HG03066 (cell line): ENCODE measurements around the gene CDKN2AIP.
"Not testable (repeated sequence)": the region's sequence is repeated elsewhere in the genome, so short reads cannot be mapped to it uniquely, and the experiment has no call there.

Source experiments
- ATAC-seq: cut with Tn5 transposase; IDR thresholded peaks from one replicate; pipeline ENCODE4 v1.9.1; 2021; ENCODE audit warnings: low read depth; ENCODE audit not compliant: unreplicated experiment

The CDKN2AIP gene

GRCh38 chr4:183412821-183413220, 31.6 kb upstream of the CDKN2AIP start:
- ATAC-seq = no peak

- ATAC-seq = no peak
Measured at GRCh38 chr4:183413234-183414200, 30.9 kb upstream of the CDKN2AIP start.

GRCh38 chr4:183416879-183417755, 27.3 kb upstream of the CDKN2AIP start:
- ATAC-seq = no peak

DNA sequence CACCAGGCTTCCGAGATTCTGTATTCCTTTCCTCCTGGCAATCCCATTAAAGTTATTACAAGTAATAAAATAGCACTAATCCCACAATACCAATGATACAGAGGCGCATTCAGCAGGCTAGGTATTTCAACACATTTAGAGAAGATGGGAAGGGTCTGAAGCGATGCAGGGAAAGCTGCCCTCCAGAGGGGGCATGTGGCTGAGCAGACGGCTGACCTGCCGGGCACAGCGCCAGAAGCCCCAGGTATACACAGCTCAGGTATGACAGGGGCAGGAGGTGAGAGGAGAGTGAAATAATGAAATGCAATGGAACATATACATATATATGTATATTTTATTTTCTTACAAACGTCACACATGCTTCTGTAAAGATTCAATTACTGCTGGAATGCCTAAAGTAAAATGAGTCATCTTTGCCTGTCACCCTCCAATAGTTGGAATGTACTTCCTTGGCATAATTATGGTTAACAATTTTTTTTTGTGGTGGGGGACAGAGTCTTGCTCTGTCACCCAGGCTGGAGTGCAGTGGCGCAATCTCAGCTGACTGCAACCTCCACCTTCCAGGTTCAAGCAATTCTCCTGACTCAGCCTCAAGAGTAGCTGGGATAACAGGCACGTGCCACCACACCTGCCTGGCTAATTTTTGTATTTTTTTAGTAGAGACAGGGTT, 21.3 kb upstream of the CDKN2AIP start:
- ATAC-seq = no peak

DNA sequence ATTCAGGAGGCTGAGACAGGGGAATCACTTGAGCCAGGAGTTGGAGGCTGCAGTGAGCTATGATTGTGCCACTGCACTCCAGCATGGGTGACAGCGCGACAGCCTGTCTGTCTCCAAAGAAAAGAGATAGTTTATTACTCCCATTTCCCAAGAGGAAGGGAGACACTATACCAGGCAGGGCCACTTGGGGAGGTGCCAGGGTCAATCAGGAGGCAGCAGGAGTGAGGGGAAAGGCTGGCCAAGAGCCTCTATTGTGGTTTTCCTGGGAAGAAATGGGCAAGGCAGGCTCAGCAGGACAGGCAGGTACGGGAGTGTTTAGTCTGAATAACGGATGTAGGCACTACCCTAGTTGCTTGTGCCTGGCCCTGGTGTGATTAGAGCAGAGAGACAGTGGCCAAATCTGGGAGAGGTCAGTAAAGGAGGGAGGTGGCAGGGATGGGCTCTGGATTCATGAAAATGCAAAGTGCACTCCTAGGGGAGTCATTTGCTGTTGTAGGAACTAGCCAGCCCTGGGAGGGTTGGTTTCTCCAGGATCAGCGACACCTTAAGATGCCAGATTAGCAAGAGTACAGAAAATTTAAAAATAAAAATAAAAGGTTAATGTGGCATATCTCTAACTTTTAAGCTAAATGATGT, 20.2 kb upstream of the CDKN2AIP start:
- no peak for ATAC-seq

GRCh38 chr4:183426507-183426906, 17.9 kb upstream of the CDKN2AIP start:
- no peak for ATAC-seq

DNA sequence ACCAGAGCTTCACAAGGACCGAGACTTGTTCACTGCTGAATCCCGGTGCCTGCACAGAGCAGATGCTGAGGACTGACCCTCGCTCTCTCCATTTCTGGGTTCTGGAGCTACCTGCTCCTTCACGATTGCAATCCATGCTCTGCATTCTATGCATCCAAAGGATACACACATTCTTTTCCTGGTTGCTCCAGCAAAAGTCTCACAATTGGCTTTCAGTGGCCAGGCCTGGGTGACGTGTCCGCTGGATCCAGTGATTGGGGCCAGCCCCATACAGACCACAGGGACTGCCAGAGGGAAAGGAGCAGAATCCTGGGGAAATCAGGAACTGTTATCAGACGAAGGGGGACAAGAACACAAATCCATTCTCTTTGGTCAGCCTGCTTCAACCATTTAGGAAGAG, 14.9 kb upstream of the CDKN2AIP start:
- ATAC-seq = no peak

DNA sequence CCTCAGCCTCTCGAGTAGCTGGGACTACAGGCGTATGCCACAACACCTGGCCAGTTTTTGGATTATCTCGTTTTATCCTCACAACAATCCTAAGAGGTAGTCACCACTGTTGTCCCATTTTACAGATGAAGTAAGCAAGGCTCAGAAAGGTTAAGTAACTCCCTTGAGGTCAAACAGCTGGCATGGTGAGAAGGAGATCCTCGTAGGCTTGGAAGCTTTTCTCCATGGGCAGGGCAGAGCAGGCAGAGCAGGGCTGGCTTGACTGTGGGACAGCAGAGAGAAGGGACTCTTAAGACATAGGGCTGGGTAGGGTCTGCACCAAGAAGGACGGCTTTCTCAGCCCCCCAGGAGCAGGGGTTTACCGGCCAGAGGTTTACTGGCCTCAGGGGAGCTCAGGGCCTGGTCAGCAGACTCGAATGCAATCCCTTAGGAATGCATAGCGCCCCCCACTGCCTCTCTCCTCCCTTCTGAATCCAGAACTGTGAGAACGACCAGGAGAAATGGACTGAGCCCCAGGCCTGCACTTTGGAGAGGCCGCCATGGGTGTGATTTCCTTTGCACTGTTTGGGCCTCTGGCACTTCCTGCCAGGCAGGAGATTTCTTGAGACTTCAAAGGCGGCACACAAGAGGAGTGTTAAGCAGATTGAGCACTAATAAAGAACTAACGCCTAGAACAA, 14.0 kb upstream of the CDKN2AIP start:
- no peak for ATAC-seq

DNA sequence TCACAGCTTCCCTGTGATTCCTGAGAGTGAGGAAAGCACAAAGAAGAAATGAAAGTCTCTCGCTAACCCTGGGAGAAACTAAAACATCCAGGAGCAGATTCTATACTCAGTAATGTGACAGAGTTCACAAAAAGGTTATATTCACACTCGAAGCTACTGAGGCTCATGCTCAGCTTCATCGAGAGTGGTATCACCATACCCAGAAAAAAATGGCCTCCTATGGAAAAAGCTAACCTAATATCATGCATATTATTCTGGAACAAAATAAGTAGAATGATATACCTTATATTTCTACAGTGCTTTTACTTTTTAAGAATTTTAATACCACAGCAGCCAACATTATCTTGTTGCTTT, 13.5 kb upstream of the CDKN2AIP start:
- ATAC-seq = no peak

GRCh38 chr4:183431614-183432013, 12.8 kb upstream of the CDKN2AIP start:
- ATAC-seq = no peak

DNA sequence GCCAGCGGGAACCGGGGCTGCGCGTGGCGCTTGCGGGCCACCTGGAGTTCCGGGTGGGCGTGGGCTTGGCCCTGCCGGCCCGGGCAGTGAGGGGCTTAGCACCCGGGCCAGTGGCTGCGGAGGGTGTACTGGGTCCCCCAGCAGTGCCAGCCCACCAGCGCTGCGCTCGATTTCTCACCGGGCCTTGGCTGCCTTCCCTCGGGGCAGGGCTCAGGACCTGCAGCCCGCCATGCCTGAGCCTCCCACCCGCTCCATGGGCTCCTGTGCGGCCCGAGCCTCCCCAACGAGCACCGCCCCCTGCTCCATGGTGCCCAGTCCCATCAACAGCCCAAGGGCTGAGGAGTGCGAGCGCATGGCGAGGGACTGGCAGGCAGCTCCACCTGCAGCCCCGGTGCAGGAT, 11.3 kb upstream of the CDKN2AIP start:
- not testable (repeated sequence) for ATAC-seq

DNA sequence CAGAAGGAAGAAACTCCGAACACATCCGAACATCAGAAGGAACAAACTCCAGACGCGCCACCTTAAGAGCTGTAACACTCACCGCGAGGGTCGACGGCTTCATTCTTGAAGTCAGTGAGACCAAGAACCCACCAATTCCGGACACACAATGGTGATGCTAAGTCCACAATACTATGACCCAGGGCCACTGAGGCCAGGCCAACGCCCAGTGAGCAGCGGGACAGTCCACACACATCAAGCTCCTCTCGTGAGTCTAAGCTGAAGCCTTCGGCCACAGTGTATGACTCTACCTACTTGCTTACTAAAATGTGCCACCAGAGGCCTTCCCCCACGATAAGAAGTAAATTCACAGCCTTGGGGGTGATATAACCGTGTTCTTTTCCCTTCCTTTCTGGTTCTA, 10.2 kb upstream of the CDKN2AIP start:
- no peak for ATAC-seq

DNA sequence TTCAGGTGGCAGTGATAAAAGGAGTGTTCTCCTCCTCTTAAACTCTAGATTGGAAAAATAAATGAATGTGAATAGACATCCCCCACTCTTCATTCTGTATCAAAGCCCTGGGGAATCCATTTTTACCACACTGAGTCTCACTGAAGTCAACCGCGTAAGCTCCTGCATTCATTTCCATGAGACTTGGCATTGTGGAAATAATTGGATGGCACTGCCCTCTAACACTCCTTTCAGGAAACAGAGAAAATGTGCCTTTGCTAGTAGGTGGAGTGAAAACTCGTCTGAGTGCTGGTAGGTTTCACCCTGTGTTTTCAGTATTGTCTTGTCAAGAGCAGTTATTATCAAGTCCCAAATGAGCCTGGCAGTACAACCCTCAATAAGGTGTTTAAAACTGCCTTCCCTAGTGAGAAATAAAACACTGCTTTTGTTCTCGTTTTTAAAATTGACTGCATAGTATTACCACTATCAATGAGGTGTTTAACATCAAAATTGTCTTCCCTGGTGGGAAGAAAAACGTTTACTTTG, 9.7 kb upstream of the CDKN2AIP start:
- no peak for ATAC-seq

DNA sequence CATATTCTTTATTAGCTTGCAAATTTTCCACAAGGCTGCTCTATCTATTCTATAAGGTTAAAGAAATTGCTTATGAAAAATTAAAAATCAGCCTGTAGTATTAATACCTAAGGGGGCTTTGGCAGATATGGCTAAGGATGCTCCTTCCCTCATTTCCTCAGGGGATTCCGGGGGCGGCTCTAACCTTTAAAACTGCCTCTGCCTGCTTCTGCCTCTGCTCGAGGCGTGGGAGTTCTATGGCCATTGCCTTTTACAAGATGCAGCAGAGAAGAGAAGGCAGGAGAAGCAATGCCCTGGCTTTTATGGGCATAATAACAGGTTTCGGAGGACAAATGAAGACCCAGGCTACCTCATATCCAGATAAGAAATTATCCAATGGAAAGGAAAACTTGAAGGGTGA, 8.6 kb upstream of the CDKN2AIP start:
- ATAC-seq = no peak

DNA sequence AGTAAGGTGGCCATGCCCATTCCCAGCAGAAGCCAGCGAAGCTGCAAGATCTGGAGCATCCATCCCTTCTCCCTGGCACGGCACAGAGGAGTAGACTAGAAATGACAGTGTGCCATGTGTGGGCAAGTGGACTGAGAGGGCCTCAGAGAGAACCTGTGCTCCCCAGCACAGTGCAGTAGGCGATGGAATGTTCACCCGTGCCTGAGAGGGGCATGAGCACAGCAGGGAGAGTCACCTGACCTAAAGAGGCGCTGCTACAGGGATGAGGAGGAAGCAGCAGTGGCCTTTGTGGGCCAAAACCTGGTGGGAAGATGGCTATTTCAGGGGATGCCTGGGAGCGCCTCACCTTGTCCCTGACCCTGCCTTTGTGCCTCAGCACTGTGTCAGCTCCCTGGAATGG, 8.0 kb upstream of the CDKN2AIP start:
- no peak for ATAC-seq

DNA sequence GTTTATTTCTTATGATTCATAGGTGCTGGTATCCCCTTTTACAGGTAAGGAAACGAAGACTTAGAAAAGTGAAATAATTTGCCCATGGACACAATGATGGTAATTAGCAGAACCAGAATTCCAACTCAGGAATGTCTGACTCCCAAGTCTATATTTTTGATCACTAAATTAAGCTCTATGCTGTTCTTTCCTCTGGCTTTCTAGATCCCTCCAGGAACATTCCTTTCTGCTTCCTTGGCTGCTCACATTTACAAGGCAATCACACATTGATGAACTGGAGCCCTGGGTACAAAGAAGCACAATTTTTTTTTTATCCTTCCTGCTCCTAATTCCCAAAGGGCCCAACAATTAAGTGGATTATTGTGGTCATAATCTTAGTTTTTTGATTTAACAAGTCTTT, 7.0 kb upstream of the CDKN2AIP start:
- ATAC-seq = no peak

DNA sequence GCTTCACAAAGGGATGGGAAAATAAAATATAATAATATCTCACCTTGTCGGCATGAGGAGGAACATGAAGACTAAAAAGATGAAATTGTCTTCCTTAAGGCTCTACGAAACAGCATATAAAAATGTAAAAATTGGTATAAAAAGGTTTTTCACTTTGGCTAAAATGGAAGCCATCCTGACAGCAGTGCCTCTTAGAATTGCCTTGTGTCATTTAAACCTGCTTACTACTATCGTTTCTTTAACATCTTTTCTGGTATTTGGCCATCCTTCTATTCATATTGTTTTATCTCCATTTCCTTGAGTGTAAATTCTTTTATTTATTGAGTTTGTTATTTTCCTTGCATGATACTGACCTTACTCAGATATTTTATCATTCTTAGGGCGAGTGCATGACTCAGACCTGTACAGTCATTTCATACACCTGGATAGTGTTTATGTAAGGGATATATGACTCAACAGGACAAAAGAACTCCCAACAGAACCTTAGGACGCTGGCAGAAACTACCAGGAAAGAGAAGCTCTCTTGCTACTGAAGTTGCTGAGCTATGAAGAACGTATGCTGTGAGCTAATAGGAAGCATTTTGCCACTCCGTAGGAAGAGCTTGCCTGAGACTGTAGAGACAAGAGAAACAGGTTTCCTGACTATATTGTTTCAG, 5.8 kb upstream of the CDKN2AIP start:
- no peak for ATAC-seq

GRCh38 chr4:183441276-183441675, 3.2 kb upstream of the CDKN2AIP start:
- no peak for ATAC-seq

GRCh38 chr4:183443655-183444213, 702 bp upstream of the CDKN2AIP start:
- ATAC-seq = no peak
